Gastroesophageal sphincter (tissue), 3 donors: Measurements from ENCODE around the gene ARHGAP19.

Experiments used
- EP300 ChIP-seq: sonication (generic); formaldehyde crosslinking; IDR thresholded peaks from one replicate; pipeline ENCODE4 v1.6.1; 2017; ENCODE audit warnings: antibody characterized with exemption, mild to moderate bottlenecking
- POLR2A ChIP-seq, 2 donors: fragments of 450-650 bp; IDR thresholded peaks; one replicate each; pipeline ENCODE4 v1.6.1; 2017; ENCODE audit warnings: antibody characterized with exemption in 2 of 2, mild to moderate bottlenecking in 2 of 2, moderate library complexity in 1 of 2
- POLR2AphosphoS5 ChIP-seq: sonication (generic); formaldehyde crosslinking; IDR thresholded peaks from one replicate; pipeline ENCODE4 v1.6.1; 2017; ENCODE audit warnings: antibody characterized with exemption
- TF ChIP-seq, protein P1 (sequence below), 4 experiments: fragments of 200-600 bp in 2 of 4; fragments of 450-650 bp in 2 of 4; sonication (generic) in 1 of 4; IDR thresholded peaks; one replicate each; pipeline ENCODE4 v1.5.1; 2017 to 2019; ENCODE audit warnings: antibody characterized with exemption in 4 of 4, mild to moderate bottlenecking in 2 of 4, moderate library complexity in 2 of 4

DNA sequence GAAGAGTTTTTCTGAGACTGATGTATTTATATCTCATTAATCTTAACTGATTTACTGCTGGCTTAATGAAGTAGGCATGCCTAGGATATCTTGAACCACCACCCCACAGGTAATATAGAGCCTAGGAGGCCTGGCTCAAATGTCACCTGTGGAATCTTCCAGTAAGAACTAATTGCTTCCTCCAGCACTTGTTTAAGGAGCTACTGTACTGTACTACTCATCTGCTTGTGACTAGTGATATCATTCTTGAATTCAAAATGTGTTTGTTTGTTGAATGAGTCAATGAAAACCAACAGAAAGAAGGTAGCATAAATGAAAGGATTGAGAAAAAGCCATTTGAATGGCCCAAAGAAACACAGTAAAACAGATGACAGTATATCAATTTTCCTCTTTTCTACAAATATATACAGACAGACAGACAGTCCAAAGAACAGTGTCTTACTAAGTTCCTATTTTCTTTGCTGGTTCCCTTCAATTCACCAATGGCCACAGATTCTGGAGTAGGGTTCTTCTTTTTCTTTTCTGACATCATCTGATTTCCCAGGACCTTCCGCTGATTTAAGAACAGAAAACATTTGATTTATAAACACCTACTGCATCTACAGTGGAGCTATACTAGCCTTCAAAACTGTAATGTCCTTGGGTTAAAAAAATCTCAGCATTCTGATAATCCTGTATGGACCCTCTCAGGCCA is 63.0 kb downstream of the ARHGAP19 start:
- TF ChIP-seq, protein P1, sequence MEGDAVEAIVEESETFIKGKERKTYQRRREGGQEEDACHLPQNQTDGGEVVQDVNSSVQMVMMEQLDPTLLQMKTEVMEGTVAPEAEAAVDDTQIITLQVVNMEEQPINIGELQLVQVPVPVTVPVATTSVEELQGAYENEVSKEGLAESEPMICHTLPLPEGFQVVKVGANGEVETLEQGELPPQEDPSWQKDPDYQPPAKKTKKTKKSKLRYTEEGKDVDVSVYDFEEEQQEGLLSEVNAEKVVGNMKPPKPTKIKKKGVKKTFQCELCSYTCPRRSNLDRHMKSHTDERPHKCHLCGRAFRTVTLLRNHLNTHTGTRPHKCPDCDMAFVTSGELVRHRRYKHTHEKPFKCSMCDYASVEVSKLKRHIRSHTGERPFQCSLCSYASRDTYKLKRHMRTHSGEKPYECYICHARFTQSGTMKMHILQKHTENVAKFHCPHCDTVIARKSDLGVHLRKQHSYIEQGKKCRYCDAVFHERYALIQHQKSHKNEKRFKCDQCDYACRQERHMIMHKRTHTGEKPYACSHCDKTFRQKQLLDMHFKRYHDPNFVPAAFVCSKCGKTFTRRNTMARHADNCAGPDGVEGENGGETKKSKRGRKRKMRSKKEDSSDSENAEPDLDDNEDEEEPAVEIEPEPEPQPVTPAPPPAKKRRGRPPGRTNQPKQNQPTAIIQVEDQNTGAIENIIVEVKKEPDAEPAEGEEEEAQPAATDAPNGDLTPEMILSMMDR (IDR thresholded peaks at IDR 0.05), result no peak
- TF ChIP-seq POLR2AphosphoS5 (no peak), POLR2A (IDR thresholded peaks at IDR 0.05) (no peak), EP300 (no peak)
